ENCODE data around the gene ALKBH6. TPM values are rescaled to one million over a fixed set of nuclear protein-coding genes. Genes with fewer than 3 reads are reported as not detected.
A peak's percentile ranks its signal among the peaks of the same experiment; 100 is the strongest.
"Not testable (repeated sequence)": the region's sequence is repeated elsewhere in the genome, so short reads cannot be mapped to it uniquely, and the experiment has no call there.

ALKBH6 gene
- total and polyA plus RNA-seq, 2 of the 8 experiments (the other 6 are each of a cell fraction or from before 2014, with no cell fraction given) = 19.2 to 33.3 TPM

- H4K8ac ChIP-seq (ENCODE audit: extremely low read depth, insufficient read depth, low read length); H3K4ac ChIP-seq (replicated peaks; ENCODE audit: insufficient read length, low read depth, low read length); H3K79me1 ChIP-seq (ENCODE audit: low read depth, low read length); H3K23me2 ChIP-seq (ENCODE audit: low read depth, low read length); H4K5ac ChIP-seq (ENCODE audit: insufficient read length, low read depth, low read length); H2BK15ac ChIP-seq (ENCODE audit: low read length); DNase-seq (ENCODE audit: low read depth in 1 of 2, low spot score in 2 of 2); H3K27ac ChIP-seq (ENCODE audit: low read depth, low read length); H2BK120ac ChIP-seq (replicated peaks; ENCODE audit: low read depth, low read length); H3K9me3 ChIP-seq (ENCODE audit: insufficient read depth in 2 of 2, low read depth in 1 of 2, low read length in 1 of 2); H4K20me1 ChIP-seq (replicated peaks in 1 of 2; ENCODE audit: control insufficient read depth in 1 of 2, insufficient read depth in 2 of 2, low read length in 2 of 2); H3K18ac ChIP-seq (ENCODE audit: extremely low read depth, low read length); H3K36me3 ChIP-seq (ENCODE audit: control insufficient read depth in 2 of 4, insufficient read depth in 4 of 4, low read length in 3 of 4); H3K14ac ChIP-seq (ENCODE audit: insufficient read length); H3K27me3 ChIP-seq (replicated peaks in 1 of 4; ENCODE audit: control insufficient read depth in 3 of 4, extremely low read depth in 1 of 4, insufficient read depth in 3 of 4, low read length in 3 of 4); FAIRE-seq; H3K9ac ChIP-seq (replicated peaks in 1 of 4; ENCODE audit: extremely low read depth in 1 of 4, low read depth in 3 of 4, low read length in 3 of 4); H2BK5ac ChIP-seq (ENCODE audit: low read depth, low read length); H4K91ac ChIP-seq (replicated peaks; ENCODE audit: insufficient read length, low read length); H3K4me1 ChIP-seq (replicated peaks in 1 of 4; ENCODE audit: control insufficient read depth in 3 of 4, insufficient read depth in 4 of 4, low read length in 3 of 4); H3K23ac ChIP-seq (ENCODE audit: insufficient read length); H3K4me2 ChIP-seq (ENCODE audit: insufficient read depth in 1 of 2, low read depth in 2 of 2, low read length in 2 of 2); H2BK12ac ChIP-seq (ENCODE audit: low read depth, low read length); H3K56ac ChIP-seq (replicated peaks; ENCODE audit: insufficient read length, low read depth, low read length); H2BK20ac ChIP-seq (ENCODE audit: low read length); H2AK5ac ChIP-seq (ENCODE audit: low read depth, low read length); H2AFZ ChIP-seq (ENCODE audit: low read length); H3K79me2 ChIP-seq (ENCODE audit: control insufficient read depth in 1 of 2, insufficient read depth in 2 of 2, low read length in 2 of 2); H3K4me3 ChIP-seq (ENCODE audit: extremely low read depth in 1 of 4, insufficient read depth in 2 of 4, low read depth in 3 of 4, low read length in 4 of 4): not testable (repeated sequence)
- ChIA-PET CTCF (ENCODE audit: partially characterized antibody) (interaction anchor here (0.9 to 1.6 kb wide), 3 partner anchors 10 to 14 kb away, joined by 3 to 7 read pairs (median 3); no protein-coding TSS in a partner anchor), POLR2A (ENCODE audit: partially characterized antibody) (interaction anchor here (0.9 to 1.1 kb wide), 3 partner anchors 8 to 36 kb away, joined by 3 read pairs; no protein-coding TSS in a partner anchor)
- 88% methylated on average over 6 of the region's 6 CpGs; no CpG with 5 or more reads in 1 of the 2 experiments for WGBS, 2 experiments (ENCODE audit: extremely low coverage in 1 of 2, insufficient coverage in 1 of 2, insufficient read length in 1 of 2, insufficient replicate concordance in 2 of 2, low coverage in 1 of 2, low lambda C conversion rate in 2 of 2, missing lambda C conversion rate in 1 of 2)
- peak; percentile 92 for TF ChIP-seq CEBPB (IDR thresholded peaks at IDR 0.05; ENCODE audit: low read depth, low read length)
These were observed 27.1 kb upstream of the ALKBH6 start for GRCh38 chr19:36041092-36041491.
